Colon (tissue), 2 donors: Measurements from ENCODE around the gene TRIM28.
"Not testable (repeated sequence)": the region's sequence is repeated elsewhere in the genome, so short reads cannot be mapped to it uniquely, and the experiment has no call there.

Experiments
- FAIRE-seq: peaks from 2 replicates; lab custom pipeline; 2012; peaks lifted over from hg19 to GRCh38; lab: Jason Lieb, UNC
- donor health status: control.
- donor health status: control.

Gene TRIM28

GRCh38 chr19:58561373-58562121 is 17.7 kb downstream of the TRIM28 start:
- FAIRE-seq: no peak

- FAIRE-seq: no peak
Measured at GRCh38 chr19:58562122-58563033, 18.5 kb downstream of the TRIM28 start.

GRCh38 chr19:58563034-58563573 is 19.2 kb downstream of the TRIM28 start:
- no peak for FAIRE-seq

GRCh38 chr19:58563823-58564222 is 20.0 kb downstream of the TRIM28 start:
- no peak for FAIRE-seq

- FAIRE-seq: no peak
Measured at GRCh38 chr19:58566989-58567388, 23.1 kb downstream of the TRIM28 start.

GRCh38 chr19:58568453-58569130 is 24.7 kb downstream of the TRIM28 start:
- FAIRE-seq: no peak

GRCh38 chr19:58569191-58569942 is 25.5 kb downstream of the TRIM28 start:
- FAIRE-seq: no peak

GRCh38 chr19:58569943-58570670 is 26.2 kb downstream of the TRIM28 start:
- FAIRE-seq: no peak

- FAIRE-seq: no peak
Measured at GRCh38 chr19:58570770-58571574, 27.1 kb downstream of the TRIM28 start.

- no peak for FAIRE-seq
Measured at GRCh38 chr19:58571575-58571947, 27.7 kb downstream of the TRIM28 start.

- FAIRE-seq: no peak
Measured at GRCh38 chr19:58572026-58572817, 28.4 kb downstream of the TRIM28 start.

- FAIRE-seq: no peak
Measured at GRCh38 chr19:58572818-58573657, 29.2 kb downstream of the TRIM28 start, which contains the start of gene MZF1. TSS of gene MZF1 (minus strand) at chr19:58573335. CDS start at chr19:58571389, 1,946 bp downstream.

- no peak for FAIRE-seq
Measured at GRCh38 chr19:58573658-58574164, 29.8 kb downstream of the TRIM28 start.

GRCh38 chr19:58575183-58576041 is 31.5 kb downstream of the TRIM28 start:
- no peak for FAIRE-seq

- FAIRE-seq: not testable (repeated sequence)
Measured at GRCh38 chr19:58577581-58577980, 33.7 kb downstream of the TRIM28 start.

GRCh38 chr19:58578012-58578925 is 34.4 kb downstream of the TRIM28 start:
- FAIRE-seq: no peak
